H7 (cell line): ENCODE data around the gene SPCS3. TPM values are rescaled to one million over a fixed set of nuclear protein-coding genes. Genes with fewer than 3 reads are reported as not detected.
"Not testable (repeated sequence)": the region's sequence is repeated elsewhere in the genome, so short reads cannot be mapped to it uniquely, and the experiment has no call there.

Experiments
- DNase-seq: peaks from one replicate; pipeline ENCODE4 v3.0.0; 2012
- H3K27me3 ChIP-seq: 2 replicates; pipeline ENCODE4 v1.6.0; 2011; ENCODE audit warnings: mild to moderate bottlenecking, low read length; ENCODE audit not compliant: control insufficient read depth, insufficient read depth
- H3K36me3 ChIP-seq: replicated peaks from 2 replicates; pipeline ENCODE4 v1.5.1; 2011; ENCODE audit warnings: low read length; ENCODE audit not compliant: control insufficient read depth, insufficient read depth
- H3K4me3 ChIP-seq: 2 replicates; pipeline ENCODE4 v1.5.1; 2011; ENCODE audit warnings: low read depth, mild to moderate bottlenecking, control low read depth, low read length, moderate library complexity; ENCODE audit not compliant: insufficient read depth
- total RNA-seq: library from RNA; depleted of rRNA; stranded (reverse); fragments of >200 nt; shearing (Covaris generic); gene quantifications from 2 replicates; pipeline ENCODE4 v1.2.3, GENCODE V29; 2014; rRNA removed

SPCS3 gene
- total RNA-seq: 59.4 and 67.4 TPM in 2 replicates

DNA sequence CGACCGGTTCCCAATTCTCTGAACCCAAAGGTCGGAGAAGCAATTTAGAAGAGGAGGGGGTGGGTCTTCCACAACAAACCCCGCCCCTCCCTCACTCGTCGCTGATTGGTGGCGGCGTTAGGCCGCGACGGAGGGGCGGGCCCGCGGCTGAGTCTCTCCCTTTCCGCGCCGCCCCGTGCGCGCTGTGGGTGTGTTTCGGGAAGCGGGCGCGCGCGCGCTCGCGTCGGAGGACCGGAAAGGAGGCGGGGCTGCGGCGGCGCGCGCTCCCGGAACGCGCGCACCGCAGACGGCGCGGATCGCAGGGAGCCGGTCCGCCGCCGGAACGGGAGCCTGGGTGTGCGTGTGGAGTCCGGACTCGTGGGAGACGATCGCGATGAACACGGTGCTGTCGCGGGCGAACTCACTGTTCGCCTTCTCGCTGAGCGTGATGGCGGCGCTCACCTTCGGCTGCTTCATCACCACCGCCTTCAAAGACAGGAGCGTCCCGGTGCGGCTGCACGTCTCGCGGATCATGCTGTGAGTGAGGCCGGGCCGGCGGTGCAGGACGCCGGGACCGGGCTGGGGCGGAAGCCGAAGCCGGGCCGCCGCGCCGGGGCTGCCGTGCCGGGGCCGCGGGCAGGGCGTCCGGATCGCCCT is at the start of gene SPCS3:
SPCS3 (plus strand) TSS at position 263 of the 636 bp plus-strand sequence; CDS start at position 374, 111 bp downstream.
- H3K4me3 ChIP-seq: peak within 1 kb of the TSS; percentile 99
- H3K36me3 ChIP-seq: no peaks in the 10 kb centered on the region
- peak; percentile 95 for DNase-seq
- no peaks in the 10 kb centered on the region for H3K27me3 ChIP-seq

DNA sequence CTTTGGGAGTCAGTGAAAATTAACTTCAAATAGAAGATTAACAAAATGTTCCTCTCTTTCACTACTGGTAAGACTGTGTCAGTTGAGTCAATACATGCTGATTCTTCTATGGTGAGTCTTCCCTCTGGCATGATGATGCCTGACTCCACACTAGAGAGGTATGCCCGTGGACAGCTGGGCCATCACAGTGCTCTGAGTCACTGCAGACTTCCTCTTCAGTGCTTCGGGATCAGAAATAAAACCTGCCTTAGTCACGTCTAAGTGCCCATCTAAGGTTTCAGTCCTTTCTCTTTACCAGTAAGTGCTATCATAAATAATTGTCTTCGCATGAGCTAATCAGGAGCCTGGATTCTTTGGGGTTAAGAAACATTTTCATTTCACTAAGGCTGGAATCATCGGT is 49.1 kb upstream of the SPCS3 start:
- DNase-seq: no peak
- Histone ChIP-seq H3K27me3 (no peaks in the 10 kb centered on the region), H3K36me3 (no peaks in the 10 kb centered on the region), H3K4me3 (no peak overlapping the region)

DNA sequence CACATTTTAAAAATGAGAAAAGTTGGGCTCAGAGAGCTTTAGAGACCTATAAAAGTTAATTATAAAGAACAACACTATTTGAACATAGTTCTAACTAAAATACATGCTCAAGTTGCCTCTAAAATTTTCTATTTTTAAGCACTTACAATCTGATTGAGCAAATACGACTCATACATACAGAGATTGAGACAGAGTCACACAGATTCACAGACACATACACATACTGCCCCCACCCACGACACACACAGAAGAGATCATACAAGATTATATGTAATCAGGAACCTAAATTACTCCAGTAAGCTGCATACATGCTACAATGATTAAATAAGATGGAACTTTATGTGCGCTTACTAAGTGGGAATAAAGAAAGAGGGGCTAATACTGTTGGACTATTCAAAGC is 48.0 kb upstream of the SPCS3 start:
- Histone ChIP-seq H3K4me3 (no peak overlapping the region), H3K36me3 (no peaks in the 10 kb centered on the region), H3K27me3 (no peaks in the 10 kb centered on the region)
- no peak for DNase-seq

DNA sequence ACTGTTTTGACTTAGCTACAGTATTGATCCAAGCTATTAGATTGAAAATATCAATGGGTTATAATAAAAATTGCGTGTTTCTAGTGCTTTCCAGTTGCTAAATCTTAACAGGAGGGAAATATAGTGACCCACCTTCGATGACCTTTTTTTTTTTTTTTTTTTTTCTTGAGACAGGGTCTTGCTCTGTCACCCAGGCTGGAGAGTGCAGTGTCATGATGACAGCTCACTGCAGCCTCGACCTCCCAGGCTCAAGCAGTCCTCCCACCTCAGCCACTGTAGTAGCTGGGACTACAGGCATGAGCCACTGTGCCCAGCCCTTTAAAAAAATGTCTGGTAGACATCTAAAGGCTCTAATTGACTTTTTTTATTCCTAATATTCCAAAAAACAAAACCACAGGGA is 47.0 kb upstream of the SPCS3 start:
- no peak for DNase-seq
- no peaks in the 10 kb centered on the region for H3K27me3 ChIP-seq
- no peak overlapping the region for H3K4me3 ChIP-seq
- no peaks in the 10 kb centered on the region for H3K36me3 ChIP-seq

DNA sequence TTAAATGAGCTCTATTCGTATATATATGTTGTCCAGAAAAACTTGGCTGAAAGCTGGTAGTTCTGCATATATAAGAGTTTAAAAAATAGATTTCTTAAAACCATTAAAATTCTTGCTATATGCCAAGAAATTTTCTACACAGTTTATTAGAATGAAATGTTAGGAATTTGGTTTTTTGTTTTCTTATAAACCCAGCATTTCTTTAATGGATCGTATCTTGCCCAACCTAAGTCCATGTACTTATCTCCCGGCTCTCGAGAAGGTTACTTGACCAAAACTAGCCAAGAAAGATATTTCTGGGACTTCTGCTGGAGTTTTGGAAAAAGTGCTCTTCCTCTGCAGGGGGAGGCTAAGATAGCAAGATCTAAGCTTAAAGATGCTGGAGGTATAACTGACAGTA is 46.0 kb upstream of the SPCS3 start:
- DNase-seq: no peak
- no peak overlapping the region for H3K4me3 ChIP-seq
- no peaks in the 10 kb centered on the region for H3K27me3 ChIP-seq
- H3K36me3 ChIP-seq: no peaks in the 10 kb centered on the region

DNA sequence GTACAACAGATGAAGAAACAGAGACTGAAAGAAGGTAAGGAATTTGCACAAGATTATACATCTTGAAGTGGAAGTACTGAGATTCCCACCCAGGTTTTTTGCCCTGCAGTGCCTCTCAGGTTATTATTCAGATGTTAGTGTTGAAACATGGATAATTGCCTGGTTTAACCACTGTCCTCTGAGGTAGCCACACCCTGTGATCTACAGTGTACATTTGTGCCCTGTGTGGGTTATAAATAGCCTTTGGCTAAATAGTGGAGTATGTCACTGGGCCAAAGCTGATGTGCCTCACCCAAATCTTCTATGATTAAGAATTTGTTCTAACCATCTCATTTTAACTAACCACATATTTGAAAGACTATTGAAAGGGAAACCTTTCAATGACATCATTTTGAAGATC is 45.3 kb upstream of the SPCS3 start:
- Histone ChIP-seq H3K27me3 (no peaks in the 10 kb centered on the region), H3K36me3 (no peaks in the 10 kb centered on the region), H3K4me3 (no peak overlapping the region)
- DNase-seq: no peak

DNA sequence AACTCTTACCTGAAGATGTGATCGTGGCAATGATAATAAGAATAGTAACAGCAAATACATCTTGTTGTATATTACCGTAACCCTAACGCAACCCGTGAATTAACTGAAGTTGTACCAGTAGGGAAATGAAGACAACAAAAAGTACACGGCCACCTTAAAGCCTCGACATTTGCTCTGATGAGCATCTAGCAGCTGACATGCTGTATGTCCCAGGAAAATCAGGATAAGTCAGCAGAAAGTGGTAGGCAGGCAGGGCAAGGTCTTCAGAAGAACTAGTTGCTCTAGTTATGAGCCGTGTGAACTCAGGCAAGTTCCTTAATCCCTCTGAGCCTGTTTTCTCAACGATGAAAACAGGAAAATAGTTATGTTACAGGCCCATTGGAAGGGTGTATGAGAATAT is 43.1 kb upstream of the SPCS3 start:
- Histone ChIP-seq H3K27me3 (no peaks in the 10 kb centered on the region), H3K4me3 (no peak overlapping the region), H3K36me3 (no peaks in the 10 kb centered on the region)
- no peak for DNase-seq

DNA sequence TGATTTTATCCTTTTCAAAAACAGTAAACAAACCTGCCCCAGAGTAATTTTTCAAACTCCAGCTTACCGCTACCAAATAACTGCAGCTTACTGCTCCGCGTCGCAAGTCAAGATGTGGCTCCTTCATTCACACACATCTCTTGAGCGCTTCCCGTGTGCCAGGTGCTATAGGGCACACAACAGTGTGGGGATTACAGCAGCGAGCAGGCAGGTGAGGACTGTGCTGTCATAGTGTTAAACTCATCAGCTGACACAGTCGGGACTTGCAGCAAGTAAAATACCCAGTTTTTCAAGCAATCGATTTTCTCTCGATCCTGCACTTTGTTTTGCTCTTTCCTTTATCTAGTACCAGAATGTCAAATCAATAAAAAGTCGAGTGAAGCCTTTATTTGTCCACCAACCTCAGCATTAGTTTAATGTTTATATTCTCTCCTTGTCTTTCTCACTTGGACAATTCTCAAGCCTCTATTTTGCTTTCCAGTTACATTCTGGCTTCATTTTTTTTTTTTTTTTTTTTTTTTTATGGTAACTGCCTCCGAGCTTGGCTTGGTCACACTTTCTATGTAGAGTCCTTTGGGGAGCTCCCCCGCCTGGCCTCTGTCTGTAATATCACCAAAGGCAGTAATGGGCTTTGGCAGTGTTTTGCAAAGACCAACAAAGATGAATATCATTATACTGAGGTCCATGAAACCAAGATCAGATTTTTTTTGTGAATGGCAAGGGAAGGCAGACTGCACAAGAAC is 42.4 kb upstream of the SPCS3 start:
- DNase-seq: peak; percentile 17
- Histone ChIP-seq H3K4me3 (no peak overlapping the region), H3K27me3 (no peaks in the 10 kb centered on the region), H3K36me3 (no peaks in the 10 kb centered on the region)

DNA sequence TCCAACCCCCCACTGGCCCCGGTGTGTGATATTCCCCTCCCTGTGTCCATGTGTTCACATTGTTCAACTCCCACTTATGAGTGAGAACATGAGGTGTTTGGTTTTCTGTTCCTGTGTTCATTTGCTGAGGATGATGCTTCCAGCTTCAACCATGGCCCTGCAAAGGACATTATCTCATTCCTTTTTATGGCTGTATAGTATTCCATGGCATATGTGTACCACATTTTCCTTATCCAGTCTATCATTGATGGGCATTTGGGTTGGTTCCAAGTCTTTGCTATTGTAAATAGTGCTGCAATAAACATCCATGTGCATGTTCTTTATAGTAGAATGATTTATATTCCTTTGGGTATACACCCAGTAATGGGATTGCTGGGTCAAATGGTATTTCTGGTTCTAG is 40.2 kb upstream of the SPCS3 start:
- H3K4me3 ChIP-seq, DNase-seq, H3K36me3 ChIP-seq, H3K27me3 ChIP-seq: not testable (repeated sequence)

DNA sequence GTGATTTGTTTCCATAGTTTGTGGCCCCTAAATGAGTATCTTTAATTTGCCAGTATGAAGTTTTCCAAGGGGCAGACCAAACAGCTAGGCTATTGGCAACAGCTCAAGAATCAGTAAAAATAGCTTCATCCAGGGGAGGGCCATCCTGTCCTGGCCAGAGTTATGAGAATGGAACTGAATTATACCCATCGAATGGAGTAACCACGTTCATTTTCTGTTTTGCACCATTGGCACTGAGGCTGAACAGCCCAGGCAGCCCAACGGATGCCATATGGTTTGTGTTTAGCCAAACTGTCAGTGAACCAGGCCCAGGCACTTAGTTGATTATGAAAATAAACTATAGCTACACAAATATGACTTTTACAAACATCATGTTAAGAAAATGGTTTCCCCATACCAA is 33.0 kb upstream of the SPCS3 start:
- DNase-seq: no peak
- no peak overlapping the region for H3K4me3 ChIP-seq
- no peaks in the 10 kb centered on the region for H3K27me3 ChIP-seq
- H3K36me3 ChIP-seq: no peaks in the 10 kb centered on the region

DNA sequence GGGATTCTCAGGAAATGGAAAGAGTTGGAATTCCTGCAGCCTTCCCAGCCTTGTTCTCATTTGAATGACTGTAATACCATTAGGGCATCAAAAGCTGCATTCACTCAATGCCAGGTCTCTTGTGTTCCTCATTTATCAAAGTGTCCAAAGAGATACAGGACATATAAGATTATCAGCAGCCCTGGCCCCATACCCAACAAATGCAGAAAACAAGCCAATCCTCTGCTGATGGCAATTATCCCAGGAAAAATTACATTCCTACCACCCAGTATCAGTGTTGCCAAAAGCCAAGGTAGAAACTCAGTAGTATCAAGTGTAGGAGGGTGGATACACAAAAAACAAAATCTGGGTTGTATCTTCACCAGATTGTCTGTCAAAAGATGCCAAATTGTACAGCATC is 32.2 kb upstream of the SPCS3 start:
- no peaks in the 10 kb centered on the region for H3K36me3 ChIP-seq
- no peaks in the 10 kb centered on the region for H3K27me3 ChIP-seq
- H3K4me3 ChIP-seq: no peak overlapping the region
- no peak for DNase-seq

DNA sequence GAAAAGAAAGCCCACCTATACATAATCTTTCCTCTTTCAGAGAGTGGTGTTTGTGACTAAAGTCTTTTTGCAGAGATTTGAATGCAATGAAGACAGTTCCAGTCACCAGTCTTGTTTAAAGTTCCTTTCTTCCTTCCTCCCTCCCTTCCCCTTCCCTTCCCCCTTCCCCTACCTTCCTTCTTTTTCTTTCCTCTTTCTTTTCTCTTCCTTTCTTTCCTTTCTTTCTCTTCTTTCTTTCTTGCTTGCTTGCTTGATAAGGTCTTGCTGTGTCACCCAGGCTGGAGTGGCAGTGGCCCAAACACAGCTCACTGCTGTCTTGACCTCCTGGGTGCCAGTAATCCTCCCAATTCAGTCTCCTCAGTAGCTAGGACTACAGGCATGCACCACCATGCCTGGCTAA is 31.7 kb upstream of the SPCS3 start:
- Histone ChIP-seq H3K27me3 (no peaks in the 10 kb centered on the region), H3K4me3 (no peak overlapping the region), H3K36me3 (no peaks in the 10 kb centered on the region)
- DNase-seq: no peak

DNA sequence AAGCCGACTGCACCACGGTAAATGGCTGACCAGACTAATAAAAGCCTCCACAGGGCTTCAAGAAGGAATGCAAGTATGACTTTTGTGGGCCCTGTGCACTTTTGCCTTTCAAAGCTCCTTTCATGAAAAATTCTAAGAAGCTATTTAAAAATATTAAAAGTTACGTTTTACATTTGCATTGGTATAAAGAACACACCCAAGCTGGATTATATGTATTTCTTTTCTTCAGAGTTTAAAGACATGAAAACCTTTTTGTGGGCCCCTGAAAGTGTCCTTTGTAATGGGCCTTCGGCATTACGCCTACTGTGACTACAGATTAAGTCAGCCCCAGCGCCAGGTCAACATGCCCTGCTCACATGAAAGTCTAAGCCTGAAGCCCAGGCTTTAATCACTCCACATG is 30.2 kb upstream of the SPCS3 start:
- no peaks in the 10 kb centered on the region for H3K36me3 ChIP-seq
- DNase-seq: no peak
- no peak overlapping the region for H3K4me3 ChIP-seq
- no peaks in the 10 kb centered on the region for H3K27me3 ChIP-seq

DNA sequence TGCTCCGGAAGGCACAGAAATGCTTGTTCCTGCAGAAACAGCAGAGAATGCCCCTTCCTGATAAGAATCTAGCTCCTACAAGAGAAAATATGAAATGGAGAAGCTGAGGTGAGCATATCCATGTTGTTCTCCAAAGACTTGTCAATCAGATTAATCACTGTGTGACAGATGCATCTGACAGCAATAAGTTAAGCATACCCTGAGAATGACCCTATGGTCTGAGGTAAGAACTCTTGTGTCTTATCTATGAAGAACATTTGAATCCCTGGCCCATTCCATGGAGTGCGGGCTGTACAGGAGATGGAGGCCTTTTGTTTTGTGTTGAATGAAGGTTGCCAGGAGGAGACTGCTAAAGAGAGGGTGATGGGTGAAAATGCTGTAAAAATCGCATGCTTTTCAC is 29.2 kb upstream of the SPCS3 start:
- Histone ChIP-seq H3K27me3 (no peaks in the 10 kb centered on the region), H3K36me3 (no peaks in the 10 kb centered on the region), H3K4me3 (no peak overlapping the region)
- no peak for DNase-seq

DNA sequence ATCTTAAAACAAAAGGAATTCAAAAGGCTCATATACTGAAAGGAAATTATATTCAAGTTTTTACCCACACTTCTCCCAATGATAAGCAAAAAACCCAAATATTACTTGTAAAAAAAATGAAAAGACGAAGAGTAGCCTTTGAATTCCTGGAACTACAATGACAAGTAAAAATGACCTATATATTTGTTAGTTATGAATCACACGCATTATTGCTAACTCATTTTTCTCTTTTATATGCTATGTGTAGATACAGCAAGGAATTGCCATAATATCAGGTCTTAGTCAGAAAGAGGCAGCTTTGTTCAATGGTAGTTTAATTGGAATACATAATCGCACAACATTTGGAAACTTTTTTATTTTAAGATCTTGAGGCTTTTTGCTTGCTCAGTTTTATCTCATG is 28.0 kb upstream of the SPCS3 start:
- DNase-seq: no peak
- Histone ChIP-seq H3K4me3 (no peak overlapping the region), H3K36me3 (no peaks in the 10 kb centered on the region), H3K27me3 (no peaks in the 10 kb centered on the region)
